Measurements from ENCODE around the gene BCDIN3D. TPM values are rescaled to one million over a fixed set of nuclear protein-coding genes. Genes with fewer than 3 reads are reported as not detected.

Gene BCDIN3D
- total RNA-seq, 1 donor from 2014 or later, result 3.1 TPM

- H3K36me3 ChIP-seq (ENCODE audit: insufficient read depth, low read length), result no peaks in the 10 kb centered on the region
- no peaks in the 10 kb centered on the region for H4K20me1 ChIP-seq (ENCODE audit: insufficient read depth, low read length)
- no peak overlapping the region for H3K4me3 ChIP-seq (ENCODE audit: insufficient read depth, low read depth, low read length)
- H3K9ac ChIP-seq (ENCODE audit: low read length), result no peak overlapping the region
- H3K9me3 Mint-ChIP-seq (ENCODE audit: unreplicated experiment), result peaks cover 2% of the 10 kb centered on the region
- FAIRE-seq (no peak), DNase-seq (ENCODE audit: low read depth) (peak; percentile 97)
- H3K9me3 ChIP-seq (ENCODE audit: insufficient read depth, low read depth, low read length), result no peaks in the 10 kb centered on the region
- peaks cover 16% of the 10 kb centered on the region for H3K4me1 ChIP-seq (ENCODE audit: insufficient read depth, low read length)
- no peaks in the 10 kb centered on the region for H3K36me3 Mint-ChIP-seq (ENCODE audit: low read depth, unreplicated experiment)
- H3K4me1 Mint-ChIP-seq (ENCODE audit: low read depth, unreplicated experiment), result peaks cover 16% of the 10 kb centered on the region
- peaks cover 57% of the 10 kb centered on the region for H3K27me3 Mint-ChIP-seq (ENCODE audit: low read depth, unreplicated experiment)
- H3K4me2 ChIP-seq (ENCODE audit: low read length), result peak overlapping the region; percentile 40
- H2AFZ ChIP-seq (ENCODE audit: low read depth, low read length), result no peak overlapping the region
- H3K27ac ChIP-seq (ENCODE audit: low read depth, low read length), result peak overlapping the region; percentile 36
- peaks cover 5% of the 10 kb centered on the region for H3K27me3 ChIP-seq (ENCODE audit: insufficient read depth, low read length)
- TF ChIP-seq CTCF (IDR thresholded peaks at IDR 0.05; ENCODE audit: insufficient read depth, low read depth, low read length), result no peak
- TF ChIP-seq EZH2 (IDR thresholded peaks at IDR 0.05; ENCODE audit: insufficient read depth, low read length), result no peak
- H3K27ac Mint-ChIP-seq (ENCODE audit: unreplicated experiment), result no peak overlapping the region
- no peaks in the 10 kb centered on the region for H3K79me2 ChIP-seq (ENCODE audit: insufficient read depth, low read length)
- H3K4me3 Mint-ChIP-seq (ENCODE audit: unreplicated experiment), result no peak overlapping the region
These were observed 26.3 kb upstream of the BCDIN3D start for GRCh38 chr12:49868952-49869815.

GRCh38 chr12:49868449-49868848 lies 25.5 kb upstream of the BCDIN3D start:
- H3K9me3 Mint-ChIP-seq (ENCODE audit: unreplicated experiment), result peaks cover 2% of the 10 kb centered on the region
- H3K4me1 Mint-ChIP-seq (ENCODE audit: low read depth, unreplicated experiment), result peaks cover 16% of the 10 kb centered on the region
- Histone ChIP-seq H3K36me3 (ENCODE audit: insufficient read depth, low read length) (no peaks in the 10 kb centered on the region), H3K4me1 (ENCODE audit: insufficient read depth, low read length) (peaks cover 16% of the 10 kb centered on the region), H3K27ac (ENCODE audit: low read depth, low read length) (no peak overlapping the region), H3K9ac (ENCODE audit: low read length) (no peak overlapping the region), H3K4me3 (ENCODE audit: insufficient read depth, low read depth, low read length) (no peak overlapping the region), H2AFZ (ENCODE audit: low read depth, low read length) (no peak overlapping the region), H4K20me1 (ENCODE audit: insufficient read depth, low read length) (no peaks in the 10 kb centered on the region), H3K27me3 (ENCODE audit: insufficient read depth, low read length) (peaks cover 8% of the 10 kb centered on the region), H3K79me2 (ENCODE audit: insufficient read depth, low read length) (no peaks in the 10 kb centered on the region), H3K9me3 (ENCODE audit: insufficient read depth, low read depth, low read length) (no peaks in the 10 kb centered on the region), H3K4me2 (ENCODE audit: low read length) (peak overlapping the region; percentile 40)
- H3K27ac Mint-ChIP-seq (ENCODE audit: unreplicated experiment), result no peak overlapping the region
- no peaks in the 10 kb centered on the region for H3K36me3 Mint-ChIP-seq (ENCODE audit: low read depth, unreplicated experiment)
- FAIRE-seq, result no peak
- no peak overlapping the region for H3K4me3 Mint-ChIP-seq (ENCODE audit: unreplicated experiment)
- no peak for DNase-seq (ENCODE audit: low read depth)
- H3K27me3 Mint-ChIP-seq (ENCODE audit: low read depth, unreplicated experiment), result peaks cover 57% of the 10 kb centered on the region
- TF ChIP-seq EZH2 (IDR thresholded peaks at IDR 0.05; ENCODE audit: insufficient read depth, low read length) (no peak), CTCF (IDR thresholded peaks at IDR 0.05; ENCODE audit: insufficient read depth, low read depth, low read length) (no peak)

Data from astrocyte (in vitro differentiated cells and primary cell).